ENCODE results near the gene MSI2.

GRCh38 chr17:57259817-57260216 is 3.5 kb downstream of the MSI2 start:
- TF ChIP-seq JUNB (IDR thresholded peaks at IDR 0.05; ENCODE audit: unreplicated experiment) (no peak), CTCF (conservative IDR thresholded peaks at IDR 0.05; ENCODE audit: low read depth in 2 of 2) (no peak), EZH2 (IDR thresholded peaks at IDR 0.05; ENCODE audit: low read depth, unreplicated experiment) (no peak)

All from GM23338 (cell line).